Measurements from ENCODE around the gene COG8.

DNA sequence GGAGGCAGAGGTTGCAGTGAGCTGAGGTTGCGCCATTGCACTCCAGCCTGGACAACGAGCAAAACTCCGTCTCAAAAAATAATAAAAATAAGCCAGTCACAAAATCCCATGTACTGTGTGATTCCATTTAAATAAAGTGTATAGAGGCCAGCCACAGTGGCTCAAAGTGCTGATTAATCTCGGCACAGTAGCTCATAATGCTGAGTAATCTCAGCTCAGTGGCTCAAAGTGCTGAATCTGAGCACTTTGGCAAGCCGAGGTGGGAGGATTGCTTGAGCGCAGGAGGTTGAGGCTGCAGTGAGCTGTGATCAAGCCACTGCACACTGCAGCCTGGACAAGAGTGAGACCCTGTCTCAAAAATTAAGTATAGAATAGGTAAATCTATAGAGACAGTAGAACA, 7.3 kb upstream of the COG8 start:
- TF ChIP-seq JUN (IDR thresholded peaks at IDR 0.05; ENCODE audit: borderline replicate concordance, insufficient read depth, insufficient read length, low read depth) (no peak), POLR2AphosphoS5 (IDR thresholded peaks at IDR 0.05; ENCODE audit: insufficient read depth, low read depth, low read length) (no peak), EZH2 (IDR thresholded peaks at IDR 0.05; ENCODE audit: borderline replicate concordance, low read depth, low read length, severe bottlenecking) (no peak), MAX (IDR thresholded peaks at IDR 0.05; ENCODE audit: insufficient read depth, insufficient read length) (no peak), POLR2A (IDR thresholded peaks at IDR 0.05; ENCODE audit: low read depth, low read length) (no peak), GATA2 (IDR thresholded peaks at IDR 0.05; ENCODE audit: insufficient read depth, insufficient read length, low read depth, low read length) (no peak), FOS (IDR thresholded peaks at IDR 0.05; ENCODE audit: borderline replicate concordance, insufficient read depth, low read length) (no peak), MYC (IDR thresholded peaks at IDR 0.05; ENCODE audit: low read depth, low read length) (no peak)
- TF ChIP-seq, protein P1, sequence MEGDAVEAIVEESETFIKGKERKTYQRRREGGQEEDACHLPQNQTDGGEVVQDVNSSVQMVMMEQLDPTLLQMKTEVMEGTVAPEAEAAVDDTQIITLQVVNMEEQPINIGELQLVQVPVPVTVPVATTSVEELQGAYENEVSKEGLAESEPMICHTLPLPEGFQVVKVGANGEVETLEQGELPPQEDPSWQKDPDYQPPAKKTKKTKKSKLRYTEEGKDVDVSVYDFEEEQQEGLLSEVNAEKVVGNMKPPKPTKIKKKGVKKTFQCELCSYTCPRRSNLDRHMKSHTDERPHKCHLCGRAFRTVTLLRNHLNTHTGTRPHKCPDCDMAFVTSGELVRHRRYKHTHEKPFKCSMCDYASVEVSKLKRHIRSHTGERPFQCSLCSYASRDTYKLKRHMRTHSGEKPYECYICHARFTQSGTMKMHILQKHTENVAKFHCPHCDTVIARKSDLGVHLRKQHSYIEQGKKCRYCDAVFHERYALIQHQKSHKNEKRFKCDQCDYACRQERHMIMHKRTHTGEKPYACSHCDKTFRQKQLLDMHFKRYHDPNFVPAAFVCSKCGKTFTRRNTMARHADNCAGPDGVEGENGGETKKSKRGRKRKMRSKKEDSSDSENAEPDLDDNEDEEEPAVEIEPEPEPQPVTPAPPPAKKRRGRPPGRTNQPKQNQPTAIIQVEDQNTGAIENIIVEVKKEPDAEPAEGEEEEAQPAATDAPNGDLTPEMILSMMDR (IDR thresholded peaks at IDR 0.05; ENCODE audit: extremely low read depth in 1 of 2, insufficient read depth in 1 of 2, low read depth in 1 of 2, low read length in 2 of 2), result no peak

Data from endothelial cell of umbilical vein (primary cell).